Sigmoid colon (tissue), 4 donors: ENCODE measurements around the gene AP3B1.

ENCODE experiments used
- CTCF ChIP-seq, 4 experiments: fragments of 450-650 bp in 3 of 4; fragments of 200-600 bp in 1 of 4; IDR thresholded peaks; one replicate each; pipeline ENCODE4 v1.5.1; 2016 to 2019; ENCODE audit warnings: antibody characterized with exemption in 4 of 4, mild to moderate bottlenecking in 3 of 4, moderate library complexity in 2 of 4
- EP300 ChIP-seq, 4 donors: sonication (generic); formaldehyde crosslinking; IDR thresholded peaks; one replicate each; pipeline ENCODE4 v1.6.1; 2017; ENCODE audit warnings: antibody characterized with exemption in 4 of 4
- POLR2A ChIP-seq, 2 donors: fragments of 450-650 bp; IDR thresholded peaks; one replicate each; pipeline ENCODE4 v1.6.1; 2016; ENCODE audit warnings: antibody characterized with exemption in 2 of 2, mild to moderate bottlenecking in 2 of 2, moderate library complexity in 2 of 2
- POLR2AphosphoS5 ChIP-seq, 4 donors: sonication (generic); formaldehyde crosslinking; IDR thresholded peaks; one replicate each; pipeline ENCODE4 v1.6.1; 2017; ENCODE audit warnings: antibody characterized with exemption in 4 of 4

DNA sequence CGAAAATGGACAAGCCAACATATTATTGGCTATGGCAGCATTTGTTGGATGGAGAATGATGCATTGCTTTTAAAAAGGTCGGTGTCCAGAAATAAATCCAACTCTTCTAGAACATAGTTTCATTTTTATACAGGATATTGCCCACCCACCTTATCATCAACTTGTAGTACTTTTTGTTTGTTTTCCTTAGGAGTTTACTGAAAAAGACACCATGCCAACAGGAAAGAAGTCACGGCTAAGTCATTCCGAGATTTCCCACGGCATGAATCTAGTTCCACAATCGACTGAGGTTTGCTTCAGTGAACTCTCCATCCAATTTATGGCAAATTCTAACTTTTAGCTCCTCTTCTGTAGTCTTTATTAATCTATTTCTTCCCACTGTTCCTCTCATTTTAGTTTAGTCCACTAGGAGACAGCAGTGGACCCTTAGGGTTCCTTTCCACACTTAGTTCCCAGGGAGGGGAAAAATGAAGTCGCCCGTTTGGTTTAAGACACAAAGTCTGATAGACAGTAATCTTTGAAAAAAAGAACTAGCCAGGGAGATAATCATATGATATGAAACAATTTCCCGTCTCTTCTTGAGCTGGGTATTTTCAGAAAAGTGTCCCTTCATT is 237.5 kb downstream of the AP3B1 start:
- no peak for TF ChIP-seq CTCF (IDR thresholded peaks at IDR 0.05)
- TF ChIP-seq POLR2AphosphoS5 (IDR thresholded peaks at IDR 0.05) = no peak
- TF ChIP-seq EP300 (IDR thresholded peaks at IDR 0.05) = no peak
- no peak for TF ChIP-seq POLR2A (IDR thresholded peaks at IDR 0.05)
